Tibial artery (tissue), 4 donors: ENCODE results near the gene EHBP1L1.

Source experiments
- DNase-seq, 2 donors: peaks; one replicate each; pipeline ENCODE4 v3.0.0-alpha.2; 2019
- H3K27ac ChIP-seq, 2 donors: fragments of 200-600 bp; sonication (generic) in 1 of 2; 1 replicate in 1 of 2; 2 replicates in 1 of 2; pipeline ENCODE4 v1.5.1; 2018 to 2019; ENCODE audit warnings: mild to moderate bottlenecking in 1 of 2
- H3K27me3 ChIP-seq, 2 donors: fragments of 200-600 bp; sonication (generic) in 1 of 2; one replicate each; pipeline versions ENCODE4 v1.5.1 to v1.6.0; 2016 to 2019
- H3K36me3 ChIP-seq, 3 donors: fragments of 200-600 bp; sonication (generic) in 2 of 3; one replicate each; pipeline ENCODE4 v1.5.1; 2016 to 2019; ENCODE audit warnings: mild to moderate bottlenecking in 2 of 3
- H3K4me1 ChIP-seq, 4 donors: fragments of 200-600 bp; sonication (generic) in 2 of 4; 1 replicate in 3 of 4; 2 replicates in 1 of 4; pipeline ENCODE4 v1.5.1; 2016 to 2019
- H3K4me3 ChIP-seq, 2 donors: fragments of 200-600 bp; sonication (generic) in 1 of 2; 1 replicate in 1 of 2; 2 replicates in 1 of 2; pipeline ENCODE4 v1.5.1; 2018 to 2019; ENCODE audit warnings: mild to moderate bottlenecking in 2 of 2
- H3K9me3 ChIP-seq, 3 donors: fragments of 200-600 bp; sonication (generic) in 1 of 3; one replicate each; pipeline ENCODE4 v1.5.1; 2016 to 2019
- CTCF ChIP-seq, 2 experiments: fragments of 200-600 bp in 1 of 2; fragments of 450-650 bp in 1 of 2; IDR thresholded peaks; one replicate each; pipeline ENCODE4 v1.5.1; 2017 to 2019; ENCODE audit warnings: antibody characterized with exemption in 2 of 2, mild to moderate bottlenecking in 1 of 2, moderate library complexity in 1 of 2
- intact Hi-C: fragments of 100-400 bp; cut with DNase I; formaldehyde crosslinking; loops from one replicate; pipeline ENCODE4 v1.15.0; 2023; ENCODE audit warnings: low total_unique reads

EHBP1L1 gene

GRCh38 chr11:65625628-65626342 lies 49.9 kb downstream of the EHBP1L1 start:
- intact Hi-C loops: loop anchor here (5.0 kb wide), 1 partner anchor 197 kb away; no protein-coding TSS in a partner anchor
- Histone ChIP-seq H3K27me3 (no peaks in the 10 kb centered on the region), H3K9me3 (no peaks in the 10 kb centered on the region), H3K36me3 (peaks cover 73 to 100% (median 95%) of the 10 kb centered on the region in 3 donors), H3K4me3 (no peak overlapping the region), H3K27ac (no peak overlapping the region), H3K4me1 (no peaks in the 10 kb centered on the region)
- TF ChIP-seq CTCF (IDR thresholded peaks at IDR 0.05): peak; percentile 38 to 49
- DNase-seq: peak in 1 of 2 donors; percentile 57

GRCh38 chr11:65627202-65627601 lies 51.3 kb downstream of the EHBP1L1 start:
- H3K4me3 ChIP-seq: no peak overlapping the region
- peaks cover 73 to 99% (median 96%) of the 10 kb centered on the region in 3 donors for H3K36me3 ChIP-seq
- H3K4me1 ChIP-seq: no peaks in the 10 kb centered on the region
- no peaks in the 10 kb centered on the region for H3K27me3 ChIP-seq
- intact Hi-C loops: loop anchor here (5.0 kb wide), 1 partner anchor 195 kb away; no protein-coding TSS in a partner anchor
- H3K27ac ChIP-seq: no peak overlapping the region
- no peaks in the 10 kb centered on the region for H3K9me3 ChIP-seq
- DNase-seq: no peak
- no peak for TF ChIP-seq CTCF (IDR thresholded peaks at IDR 0.05)

- no peak for DNase-seq
- intact Hi-C loops: loop anchor here (5.0 kb wide), 1 partner anchor 193 kb away; no protein-coding TSS in a partner anchor
- TF ChIP-seq CTCF (IDR thresholded peaks at IDR 0.05): no peak
- Histone ChIP-seq H3K27me3 (no peaks in the 10 kb centered on the region), H3K4me3 (no peak overlapping the region), H3K4me1 (no peaks in the 10 kb centered on the region), H3K9me3 (no peaks in the 10 kb centered on the region), H3K27ac (no peak overlapping the region), H3K36me3 (peaks cover 71 to 99% (median 90%) of the 10 kb centered on the region in 3 donors)
These were observed 53.7 kb downstream of the EHBP1L1 start for GRCh38 chr11:65629579-65629978.

- Histone ChIP-seq H3K9me3 (no peaks in the 10 kb centered on the region), H3K4me3 (no peak overlapping the region), H3K27ac (no peak overlapping the region), H3K4me1 (no peaks in the 10 kb centered on the region), H3K27me3 (no peaks in the 10 kb centered on the region), H3K36me3 (peaks cover 73 to 99% (median 90%) of the 10 kb centered on the region in 3 donors)
- DNase-seq: no peak
- intact Hi-C loops: no loop called here
- TF ChIP-seq CTCF (IDR thresholded peaks at IDR 0.05): no peak
These were observed 54.4 kb downstream of the EHBP1L1 start for GRCh38 chr11:65630215-65630614.

GRCh38 chr11:65633390-65634108 lies 57.7 kb downstream of the EHBP1L1 start:
- intact Hi-C loops: no loop called here
- H3K9me3 ChIP-seq: no peaks in the 10 kb centered on the region
- H3K4me3 ChIP-seq: no peak overlapping the region
- TF ChIP-seq CTCF (IDR thresholded peaks at IDR 0.05): no peak
- peaks cover 0 to 14% (median 11%) of the 10 kb centered on the region in 4 donors for H3K4me1 ChIP-seq
- H3K27ac ChIP-seq: no peak overlapping the region
- DNase-seq: no peak
- no peaks in the 10 kb centered on the region for H3K27me3 ChIP-seq
- peaks cover 54 to 85% (median 75%) of the 10 kb centered on the region in 3 donors for H3K36me3 ChIP-seq
